Skin of body (tissue), 2 donors: ENCODE results near the gene ATN1. TPM values are rescaled to one million over a fixed set of nuclear protein-coding genes. Genes with fewer than 3 reads are reported as not detected.
"Not testable (repeated sequence)": the region's sequence is repeated elsewhere in the genome, so short reads cannot be mapped to it uniquely, and the experiment has no call there.

ENCODE experiments used
- DNase-seq: peaks from one replicate; lab custom pipeline; 2025; lab: John Stamatoyannopoulos, UW
- total RNA-seq: library from RNA; depleted of rRNA; stranded (reverse); fragments of >200 nt; gene quantifications from one replicate; pipeline ENCODE4 v1.2.3, GENCODE V29; 2014

ATN1 gene
- total RNA-seq = 39.4 TPM

DNA sequence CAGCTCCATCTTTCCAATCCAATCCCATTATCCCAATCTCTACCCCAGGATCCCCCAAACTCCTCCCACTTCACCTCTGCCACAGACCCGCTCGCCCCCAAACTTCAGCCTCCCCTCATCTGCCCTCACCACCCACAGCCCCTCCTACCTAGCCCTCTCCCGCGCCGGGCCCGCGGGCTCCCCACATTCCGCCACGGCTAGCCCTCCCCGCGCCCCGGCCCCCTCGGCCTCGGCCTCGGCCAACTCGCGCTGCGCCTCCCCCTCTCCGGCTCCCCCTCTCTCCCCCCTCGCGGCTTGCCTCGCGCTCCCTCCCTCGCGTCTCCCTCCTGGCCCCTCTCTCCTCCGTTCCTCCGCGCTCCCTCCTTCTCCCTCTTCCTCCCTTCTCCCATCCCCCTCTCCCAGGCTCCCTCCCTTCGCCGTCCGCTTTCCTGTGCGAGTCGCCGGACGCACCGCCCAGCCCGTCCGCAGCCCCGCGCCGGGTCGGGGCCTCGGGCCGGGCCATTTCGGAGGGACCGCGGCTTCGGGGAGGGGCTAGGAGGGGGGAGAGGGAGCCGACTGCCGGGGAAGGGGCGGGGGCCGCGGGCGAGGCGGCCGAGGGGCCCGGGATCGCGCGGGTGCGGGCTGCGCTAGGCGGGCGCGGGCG lies at the start of gene ATN1:
Gene ATN1, plus strand, starts transcription at position 581 of the 643 bp plus-strand sequence. CDS start 6,043 bp downstream, outside the sequence.
- peak; percentile 74 for DNase-seq

DNA sequence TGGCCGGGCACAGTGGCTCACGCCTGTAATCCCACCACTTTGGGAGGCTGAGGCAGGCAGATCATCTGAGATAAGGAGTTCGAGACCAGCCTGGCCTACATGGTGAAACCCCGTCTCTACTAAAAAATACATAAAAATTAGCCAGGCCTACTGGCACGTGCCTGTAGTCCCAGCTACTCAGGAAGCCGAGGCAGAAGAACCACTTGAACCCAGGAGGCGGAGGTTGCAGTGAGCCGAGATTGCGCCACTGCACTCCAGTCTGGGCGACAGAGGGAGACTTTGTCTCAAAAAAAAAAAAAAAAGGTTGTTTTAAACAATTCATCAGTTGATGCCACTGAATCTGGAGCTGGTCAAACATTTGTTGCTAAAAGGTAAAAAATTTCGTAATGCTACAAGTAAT lies 47.9 kb upstream of the ATN1 start:
- DNase-seq = not testable (repeated sequence)

- no peak for DNase-seq
Observed at GRCh38 chr12:6883252-6883651, 44.5 kb upstream of the ATN1 start.

- no peak for DNase-seq
Observed at GRCh38 chr12:6883683-6884082, 44.1 kb upstream of the ATN1 start.

- DNase-seq = no peak
Observed at GRCh38 chr12:6884539-6884938, 43.2 kb upstream of the ATN1 start.

GRCh38 chr12:6886206-6886999 lies 41.4 kb upstream of the ATN1 start:
- not testable (repeated sequence) for DNase-seq

DNA sequence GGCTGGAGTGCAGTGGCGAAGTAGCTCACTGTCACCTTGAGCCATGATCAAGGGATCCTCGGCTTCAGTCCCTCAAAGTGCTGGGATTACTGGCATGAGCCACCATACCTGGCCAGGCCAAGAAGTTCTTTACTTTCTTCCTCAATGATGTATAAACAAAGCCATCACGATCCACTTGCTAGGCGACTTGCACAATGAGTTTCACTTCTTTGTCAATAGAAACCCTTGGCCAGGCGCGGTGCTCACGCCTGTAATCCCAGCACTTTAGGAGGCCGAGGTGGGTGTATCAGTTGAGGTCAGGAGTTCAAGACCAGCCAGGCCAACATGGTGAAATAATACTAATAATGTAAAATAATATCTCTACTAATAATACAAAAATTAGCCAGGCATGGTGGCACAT lies 40.3 kb upstream of the ATN1 start:
- no peak for DNase-seq

DNA sequence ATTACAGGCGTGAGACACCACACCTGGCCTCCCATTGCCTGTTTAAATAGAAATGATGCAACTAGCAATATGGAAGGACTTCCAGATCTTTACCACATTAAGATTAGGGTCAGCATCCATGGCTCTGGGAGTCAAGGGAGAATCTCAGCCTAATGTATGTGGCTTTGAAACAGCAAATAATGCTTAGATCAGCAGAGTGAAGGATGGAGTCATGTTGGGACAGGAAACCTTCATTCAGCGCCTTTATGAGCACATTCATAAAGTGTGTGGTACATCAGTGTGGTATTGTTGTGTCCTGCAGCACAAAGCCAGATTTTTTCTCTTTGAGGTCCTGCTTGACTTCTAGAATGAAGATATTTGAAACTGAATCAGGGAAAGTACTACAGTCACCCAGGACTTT lies 39.4 kb upstream of the ATN1 start:
- no peak for DNase-seq

DNA sequence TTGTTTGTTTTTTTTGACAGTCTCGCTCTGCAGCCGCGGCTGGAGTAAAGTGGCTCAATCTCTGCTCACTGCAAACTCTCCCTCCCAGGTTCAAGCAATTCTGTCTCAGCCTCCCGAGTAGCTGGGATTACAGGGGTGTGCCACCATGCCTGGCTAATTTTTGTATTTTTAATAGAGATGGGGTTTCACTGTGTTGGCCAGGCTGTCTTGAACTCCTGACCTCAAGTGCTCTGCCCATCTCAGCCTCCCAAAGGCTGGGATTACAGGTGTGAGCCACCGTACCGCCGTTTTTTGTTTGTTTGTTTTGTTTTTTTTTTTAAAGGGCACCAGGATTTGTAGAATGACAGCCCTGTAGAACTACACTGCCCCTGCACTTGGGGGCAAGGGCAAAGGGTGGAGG lies 39.0 kb upstream of the ATN1 start:
- not testable (repeated sequence) for DNase-seq

DNA sequence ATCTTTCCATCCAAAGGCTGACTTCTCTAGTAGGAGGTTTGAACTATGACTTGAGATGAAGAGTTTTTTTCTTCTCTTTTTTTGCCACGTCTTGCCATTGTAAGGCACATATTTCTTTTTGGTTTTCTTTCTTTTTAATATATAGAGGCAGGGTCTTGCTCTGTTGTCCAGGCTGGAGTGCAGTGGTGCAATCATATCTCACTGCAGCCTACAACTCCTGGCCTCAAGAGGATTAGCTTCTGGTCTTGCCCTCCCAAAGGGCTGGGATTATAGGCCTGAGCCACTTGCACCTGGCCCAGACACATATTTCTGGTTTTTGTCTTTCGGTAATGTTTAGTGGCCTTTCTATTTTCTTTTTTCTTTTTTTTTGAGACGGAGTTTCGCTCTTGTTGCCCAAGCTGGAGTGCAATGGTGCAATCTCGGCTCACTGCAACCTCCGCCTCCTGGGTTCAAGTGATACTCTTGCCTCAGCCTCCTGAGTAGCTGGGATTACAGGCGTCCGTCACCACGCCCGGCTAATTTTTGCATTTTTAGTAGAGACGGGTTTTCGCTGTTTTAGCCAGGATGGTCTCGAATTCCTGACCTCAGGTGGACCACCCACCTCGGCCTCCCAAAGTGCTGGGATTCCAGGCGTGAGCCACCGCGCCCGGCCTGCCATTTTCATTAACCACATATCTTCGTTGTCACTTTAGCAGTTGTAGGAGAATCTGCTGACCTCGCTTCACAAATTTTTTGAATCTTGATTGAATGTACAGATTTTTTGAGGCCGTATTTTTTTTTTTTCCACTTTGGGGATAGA lies 37.8 kb upstream of the ATN1 start:
- not testable (repeated sequence) for DNase-seq

- peak; percentile 96 for DNase-seq
Observed at GRCh38 chr12:6890789-6891645, 36.7 kb upstream of the ATN1 start.

GRCh38 chr12:6891646-6892001 lies 36.1 kb upstream of the ATN1 start:
- DNase-seq = no peak

DNA sequence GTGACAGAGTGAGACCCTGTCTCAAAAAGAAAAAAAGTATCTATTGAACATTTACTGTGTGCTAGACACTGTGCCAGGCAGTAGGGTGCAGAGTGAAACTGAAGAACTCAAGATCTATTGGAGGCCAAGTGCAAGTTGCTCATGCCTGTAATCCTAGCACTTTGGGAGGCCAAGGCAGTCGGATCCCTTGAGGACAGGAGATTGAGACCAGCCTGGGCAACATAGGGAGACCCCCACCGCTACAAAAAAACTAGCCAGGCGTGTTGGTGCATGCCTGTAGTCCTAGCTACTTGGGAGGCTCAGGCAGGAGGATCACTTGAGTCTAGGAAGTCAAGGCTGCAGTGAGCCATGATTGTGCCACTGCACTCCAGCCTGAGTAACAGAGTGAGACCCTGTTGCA lies 35.1 kb upstream of the ATN1 start:
- DNase-seq = not testable (repeated sequence)

DNA sequence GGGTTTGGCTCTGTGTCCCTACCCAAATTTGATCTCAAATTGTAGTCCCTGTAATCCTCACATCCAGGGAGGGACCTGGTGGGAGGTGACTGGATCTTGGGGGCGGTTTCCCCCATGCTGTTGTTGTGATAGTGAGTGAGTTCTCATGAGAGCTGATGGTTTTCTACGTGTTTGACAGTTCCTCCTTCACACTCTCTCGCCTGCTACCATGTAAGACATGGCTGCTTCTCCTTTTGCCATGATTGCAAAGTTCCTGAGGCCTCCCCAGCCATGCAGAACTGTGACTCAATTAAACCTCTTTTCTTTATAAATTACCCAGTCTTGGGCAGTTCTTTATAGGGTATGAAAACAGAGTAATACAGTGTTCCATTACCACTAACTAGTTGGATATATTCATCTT lies 33.4 kb upstream of the ATN1 start:
- DNase-seq = no peak

- DNase-seq = no peak
Observed at GRCh38 chr12:6896846-6897435, 30.8 kb upstream of the ATN1 start.

- DNase-seq = no peak
Observed at GRCh38 chr12:6899427-6899826, 28.3 kb upstream of the ATN1 start.

GRCh38 chr12:6899837-6900519 lies 27.8 kb upstream of the ATN1 start:
- no peak for DNase-seq

DNA sequence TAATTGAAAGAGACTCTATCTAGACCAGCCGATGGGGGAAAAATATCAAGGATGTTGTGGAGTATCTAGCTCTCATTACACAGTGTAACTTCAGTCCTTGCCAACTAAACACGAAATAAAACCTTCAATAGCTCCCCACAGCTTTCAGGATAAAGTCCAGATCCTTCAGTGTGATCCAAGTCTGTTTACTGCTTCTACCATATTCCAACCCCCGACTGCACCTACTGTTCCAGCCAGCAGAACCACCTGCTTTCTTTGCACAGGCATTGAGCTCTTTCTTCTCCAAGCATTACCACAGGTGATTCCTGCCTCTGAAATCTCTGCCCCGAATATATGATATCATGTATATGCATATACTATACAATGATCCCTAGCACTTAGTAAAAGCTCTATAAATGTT lies 25.3 kb upstream of the ATN1 start:
- no peak for DNase-seq

DNA sequence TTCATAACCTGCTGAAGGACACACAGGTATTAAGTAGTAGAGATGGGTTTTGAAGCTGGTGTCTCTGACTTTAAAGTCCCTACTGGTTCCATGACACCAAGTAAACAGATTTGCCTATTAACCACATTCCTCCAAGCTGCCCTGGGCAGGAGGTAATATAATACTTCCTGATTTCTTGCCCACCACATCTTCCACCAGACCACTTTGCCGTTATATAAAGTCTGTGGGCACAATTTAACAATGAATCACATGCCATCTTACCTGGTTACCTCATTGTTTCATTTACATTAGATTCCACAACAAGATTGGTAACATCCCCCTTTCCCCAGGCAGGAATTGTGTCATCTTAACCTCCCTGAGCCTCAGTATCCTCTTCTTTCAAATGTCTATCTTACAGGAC lies 24.0 kb upstream of the ATN1 start:
- no peak for DNase-seq
